Fibroblast of skin of left biceps (primary cell): ENCODE data around the gene MRGPRE.

ENCODE experiments used
- DNase-seq, 2 experiments: peaks; one replicate each; pipeline ENCODE4 v3.0.0-alpha.2; 2013; ENCODE audit warnings: low read depth in 2 of 2

MRGPRE gene

DNA sequence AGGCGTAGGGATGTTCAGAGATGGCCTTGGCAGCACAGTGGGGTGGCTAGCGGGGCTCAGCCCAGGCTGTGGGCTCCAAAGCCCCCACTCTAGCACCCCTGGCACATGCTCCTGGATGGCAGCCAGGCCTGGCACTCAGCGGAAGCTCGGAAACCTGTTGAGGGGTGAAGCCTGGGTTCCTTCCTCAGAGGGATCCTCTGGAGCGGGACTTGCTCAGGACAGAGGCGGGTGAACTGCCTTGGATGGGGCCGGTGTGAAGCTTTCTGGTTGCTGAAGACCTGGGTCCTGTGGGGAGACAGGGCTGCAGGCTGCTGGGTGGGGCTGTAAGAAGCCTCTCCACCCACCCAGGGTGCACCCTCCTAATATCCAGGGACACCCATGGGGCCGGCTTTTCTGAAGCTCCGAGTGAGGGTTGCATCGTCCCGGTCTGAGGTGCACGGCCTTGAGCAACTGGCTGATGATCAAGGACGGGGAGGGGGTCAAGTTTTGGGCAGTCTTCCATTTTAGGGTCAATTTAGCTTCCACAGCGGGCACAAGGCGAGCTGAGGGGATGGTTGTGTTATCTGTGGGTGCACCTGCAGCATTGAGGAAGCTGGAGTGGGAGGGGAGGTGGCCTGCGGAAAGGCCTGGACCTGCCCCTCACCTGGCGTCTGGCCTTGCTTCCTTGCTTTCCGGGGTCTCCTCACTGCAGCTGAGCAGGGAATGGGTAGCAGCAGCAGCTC is 5.2 kb downstream of the MRGPRE start:
- no peak for DNase-seq

DNA sequence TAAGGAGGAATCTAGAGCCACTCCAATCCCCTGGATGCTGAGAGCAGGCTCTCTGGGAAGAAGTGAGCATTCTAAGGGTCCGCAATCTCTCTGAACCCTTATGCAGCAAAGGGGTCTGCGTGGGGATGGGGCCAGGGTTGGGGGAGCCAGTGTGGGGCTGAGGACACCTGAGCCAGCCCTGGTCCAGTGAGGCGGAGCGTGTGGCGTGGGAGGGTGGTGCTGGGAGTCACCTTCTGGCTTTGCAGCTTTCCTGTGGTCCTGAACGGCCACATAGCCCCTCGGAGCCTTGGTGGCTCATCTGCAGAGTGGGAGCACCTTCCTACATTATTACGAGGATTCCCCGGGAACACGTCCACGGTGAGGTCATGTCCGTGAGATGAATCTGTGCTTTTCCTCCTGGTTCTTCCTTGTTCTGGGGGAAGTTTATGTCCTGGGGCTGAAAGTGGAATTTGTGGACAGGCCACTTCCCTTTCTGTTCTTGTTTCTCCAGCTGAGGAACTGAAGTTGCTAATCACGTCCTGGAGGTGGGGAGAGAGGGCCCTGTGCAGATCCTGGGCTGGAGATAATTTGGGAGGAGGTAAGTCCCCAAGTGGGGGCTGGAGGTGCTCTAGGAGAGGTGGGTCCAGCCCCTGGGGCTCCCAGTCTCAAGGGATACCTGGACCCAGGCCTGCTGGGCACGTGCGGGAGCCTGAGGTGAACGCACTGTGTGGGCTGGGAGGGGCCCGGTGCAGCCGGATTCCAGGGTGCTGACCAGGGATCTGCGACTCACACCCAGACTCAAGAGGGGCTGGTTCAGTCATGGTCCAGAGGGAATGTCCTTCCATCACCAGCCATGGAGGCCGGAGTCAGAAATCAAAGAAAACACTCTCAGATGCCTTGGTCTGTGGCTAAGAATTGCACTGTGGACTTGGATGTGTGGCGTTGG is 6.1 kb downstream of the MRGPRE start:
- DNase-seq: no peak

DNA sequence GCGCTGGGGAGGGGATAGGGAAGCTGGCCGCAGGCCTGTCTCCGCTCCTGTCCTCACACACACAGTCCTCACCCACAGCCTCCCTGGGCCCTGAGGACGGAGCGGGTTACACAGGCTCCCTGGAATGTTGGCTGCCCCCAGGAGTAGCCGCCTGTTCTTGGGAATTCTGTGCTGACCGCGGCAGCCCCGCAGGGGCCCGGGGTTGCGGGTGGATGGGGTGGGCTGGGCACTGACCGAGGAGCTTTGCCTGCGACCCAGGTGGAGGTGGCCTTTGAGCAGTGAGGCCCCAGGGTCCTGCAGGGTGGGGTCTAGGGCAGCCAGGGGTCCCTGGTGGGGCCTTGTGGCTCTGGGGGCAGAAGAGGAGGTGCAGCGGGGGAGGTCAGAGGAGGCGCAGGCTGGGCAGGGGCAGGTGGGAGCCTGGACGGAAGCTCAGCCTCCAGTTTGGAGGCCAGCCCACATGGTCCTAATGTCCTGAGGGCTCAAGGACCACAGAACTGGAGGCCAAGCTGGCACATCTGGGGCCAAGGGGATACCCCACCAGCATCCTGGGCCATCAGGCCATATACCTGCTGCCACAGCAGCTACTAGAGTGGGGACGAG is 7.0 kb downstream of the MRGPRE start:
- no peak for DNase-seq

DNA sequence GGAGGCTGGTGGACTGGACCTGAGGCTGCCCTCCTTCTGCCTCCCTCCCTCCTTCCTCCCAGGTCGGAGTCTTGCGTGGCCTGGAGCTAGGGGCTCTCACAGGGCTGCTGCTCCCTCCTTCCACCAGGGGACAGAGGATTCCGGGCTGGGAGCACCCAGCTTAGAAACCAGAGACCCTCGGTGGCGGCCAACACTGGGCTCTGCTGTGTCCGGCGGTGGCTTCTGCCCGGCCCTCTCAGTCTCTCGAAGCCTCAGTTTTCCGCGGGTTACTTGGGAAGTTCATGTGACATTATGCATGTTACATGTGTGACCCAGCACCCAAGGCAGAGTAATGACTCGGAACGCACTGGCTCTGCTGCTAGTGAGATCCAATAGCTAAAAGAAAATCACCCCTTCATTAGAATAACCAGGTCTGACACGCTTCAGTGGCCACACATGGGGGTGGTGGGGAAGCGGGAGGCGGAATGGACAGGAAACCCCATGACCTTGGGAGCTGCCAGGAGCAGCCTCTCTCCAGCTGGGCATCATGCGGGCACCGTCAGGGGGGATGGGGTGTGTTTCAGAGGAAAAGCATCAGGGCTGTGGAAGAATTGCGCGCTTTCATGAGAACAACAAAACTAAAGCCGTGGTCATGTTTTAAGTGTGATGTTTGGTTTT is 7.7 kb downstream of the MRGPRE start:
- no peak for DNase-seq

DNA sequence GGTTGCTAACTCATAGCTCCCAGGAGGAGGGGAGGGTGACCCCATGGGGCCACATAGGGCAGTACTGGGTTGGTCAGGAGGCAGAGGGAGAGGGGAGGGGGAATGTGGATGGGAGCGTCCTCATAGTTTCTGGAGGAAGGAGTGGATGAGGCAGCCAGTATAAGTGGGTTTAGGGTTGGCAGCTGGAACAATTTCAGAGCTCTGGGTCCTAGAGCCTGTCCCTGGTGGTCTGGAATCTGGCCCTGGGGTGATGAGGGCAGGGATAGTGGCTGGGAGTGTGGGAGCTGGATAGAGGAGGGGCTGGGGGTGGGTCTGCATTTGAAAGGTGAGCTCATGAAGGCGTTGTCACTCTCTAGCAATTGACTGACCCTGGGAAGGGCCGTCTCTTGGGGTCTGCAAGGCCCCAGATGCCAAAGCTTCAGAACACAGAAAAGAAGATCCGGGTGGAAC is 8.3 kb downstream of the MRGPRE start:
- DNase-seq: no peak

DNA sequence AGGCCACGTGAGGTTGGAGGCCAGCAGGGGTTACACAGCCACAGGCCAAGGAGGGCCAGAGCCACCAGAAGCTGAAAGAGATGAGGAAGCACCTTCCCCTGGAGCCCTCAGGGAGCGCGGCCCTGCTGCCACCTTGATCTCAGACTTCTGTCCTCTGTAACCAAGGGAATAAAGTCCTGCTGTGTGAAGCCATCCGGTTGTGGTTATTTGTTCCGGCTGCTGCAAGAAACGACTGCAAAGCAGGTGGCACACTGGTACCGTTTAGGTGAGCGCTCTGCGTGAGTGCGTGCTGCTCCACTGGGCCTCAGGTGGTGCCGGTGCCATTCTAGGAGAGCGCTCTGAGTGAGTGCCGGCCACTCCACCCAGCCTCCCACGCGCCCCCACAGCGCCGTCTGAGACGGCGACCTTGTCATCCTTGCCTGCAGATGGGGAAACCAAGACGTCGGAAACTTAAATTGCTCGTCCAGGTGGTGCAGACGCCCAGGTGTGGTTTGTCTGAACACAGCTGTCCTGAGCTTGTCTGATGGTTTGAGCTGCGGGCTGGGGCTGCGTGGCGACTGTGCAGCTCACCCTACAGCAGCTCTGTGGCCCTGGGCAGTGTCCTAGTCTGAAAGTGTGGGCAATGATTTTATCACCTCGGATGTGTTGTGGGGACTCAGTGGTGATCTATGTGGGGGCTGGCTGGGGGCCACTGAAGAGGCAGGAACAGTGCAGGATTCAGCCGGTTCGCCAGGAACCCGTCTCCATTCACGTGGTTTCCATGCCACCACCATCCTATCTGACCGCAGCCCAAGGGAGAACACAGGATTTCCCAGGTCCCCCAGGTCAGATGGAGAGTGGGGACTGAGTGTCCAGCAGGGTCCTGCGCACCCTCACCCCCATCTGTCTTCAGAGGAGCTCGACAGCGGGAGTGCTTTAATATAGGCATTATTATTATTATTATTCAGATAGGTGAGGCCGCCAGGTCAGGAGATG is 9.0 kb downstream of the MRGPRE start:
- DNase-seq: no peak

DNA sequence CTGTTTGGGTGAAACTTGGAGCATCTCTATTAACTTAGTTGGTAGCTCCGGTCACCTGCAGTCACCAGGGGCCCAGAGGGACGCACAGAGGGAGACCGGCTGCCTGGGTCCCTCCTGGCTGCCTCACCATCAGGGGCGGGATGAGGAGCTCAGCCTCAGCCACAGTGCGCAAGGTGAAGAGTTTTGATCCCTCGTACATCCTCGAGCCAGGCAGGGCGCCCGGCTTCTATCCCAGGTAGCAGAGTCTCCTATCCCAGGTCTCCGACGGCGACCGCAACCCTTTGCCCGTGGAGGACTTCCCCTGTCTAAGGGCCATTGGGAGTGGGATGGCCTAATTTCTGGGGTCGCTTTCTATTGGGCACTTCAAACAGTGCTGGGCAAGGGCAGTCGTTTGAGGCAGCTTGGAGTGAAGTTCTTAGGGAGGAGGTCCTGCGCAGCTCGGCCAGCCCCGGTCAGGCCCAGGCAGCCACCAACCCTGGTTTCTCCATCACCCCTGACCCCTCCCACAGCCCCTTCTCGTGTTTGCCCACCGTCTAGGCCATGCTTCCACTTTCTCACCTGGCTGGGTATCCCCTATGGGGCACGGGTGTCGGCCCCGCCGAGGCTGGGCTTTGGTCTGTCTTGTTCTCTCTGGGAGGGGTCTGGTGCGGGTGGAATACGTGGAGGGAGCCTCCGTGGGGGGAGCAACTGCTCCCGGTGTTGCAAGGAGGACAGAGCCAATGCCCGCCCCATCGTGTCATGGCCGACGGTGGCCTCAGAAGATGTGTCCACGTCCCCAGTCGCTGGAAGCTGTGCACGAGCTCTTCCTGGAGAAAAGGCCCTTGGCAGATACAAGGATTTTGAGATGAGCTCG is 10.0 kb downstream of the MRGPRE start:
- DNase-seq: no peak

DNA sequence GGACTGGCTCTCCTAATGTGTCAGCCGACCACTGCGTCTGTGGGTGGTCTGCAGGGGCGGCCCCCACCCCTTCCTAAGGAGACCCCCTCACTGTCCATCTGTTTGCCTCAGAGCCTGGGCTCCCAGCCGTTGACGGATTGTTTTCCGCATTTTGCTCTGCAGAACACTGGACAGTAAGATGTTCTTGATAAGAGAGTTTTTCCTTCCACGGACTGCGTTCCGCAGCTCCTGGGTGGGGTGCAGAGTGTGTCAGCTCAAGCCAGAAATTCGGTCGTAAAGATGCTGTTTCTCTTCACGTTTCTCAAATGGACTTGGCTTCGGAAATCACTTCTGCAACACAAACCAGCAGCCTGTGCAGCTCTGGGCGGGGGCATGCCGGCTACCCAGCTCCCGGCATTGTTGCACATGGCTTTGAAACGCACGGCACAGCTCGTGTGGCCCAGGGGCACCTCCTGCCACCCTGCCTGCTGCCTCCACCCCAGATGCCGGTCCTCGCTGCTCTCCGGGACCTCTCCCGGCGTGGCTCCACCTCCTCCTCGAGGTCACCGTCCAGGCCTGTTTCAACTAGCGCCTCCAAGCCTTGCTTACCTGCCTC is 10.7 kb downstream of the MRGPRE start:
- DNase-seq: no peak

DNA sequence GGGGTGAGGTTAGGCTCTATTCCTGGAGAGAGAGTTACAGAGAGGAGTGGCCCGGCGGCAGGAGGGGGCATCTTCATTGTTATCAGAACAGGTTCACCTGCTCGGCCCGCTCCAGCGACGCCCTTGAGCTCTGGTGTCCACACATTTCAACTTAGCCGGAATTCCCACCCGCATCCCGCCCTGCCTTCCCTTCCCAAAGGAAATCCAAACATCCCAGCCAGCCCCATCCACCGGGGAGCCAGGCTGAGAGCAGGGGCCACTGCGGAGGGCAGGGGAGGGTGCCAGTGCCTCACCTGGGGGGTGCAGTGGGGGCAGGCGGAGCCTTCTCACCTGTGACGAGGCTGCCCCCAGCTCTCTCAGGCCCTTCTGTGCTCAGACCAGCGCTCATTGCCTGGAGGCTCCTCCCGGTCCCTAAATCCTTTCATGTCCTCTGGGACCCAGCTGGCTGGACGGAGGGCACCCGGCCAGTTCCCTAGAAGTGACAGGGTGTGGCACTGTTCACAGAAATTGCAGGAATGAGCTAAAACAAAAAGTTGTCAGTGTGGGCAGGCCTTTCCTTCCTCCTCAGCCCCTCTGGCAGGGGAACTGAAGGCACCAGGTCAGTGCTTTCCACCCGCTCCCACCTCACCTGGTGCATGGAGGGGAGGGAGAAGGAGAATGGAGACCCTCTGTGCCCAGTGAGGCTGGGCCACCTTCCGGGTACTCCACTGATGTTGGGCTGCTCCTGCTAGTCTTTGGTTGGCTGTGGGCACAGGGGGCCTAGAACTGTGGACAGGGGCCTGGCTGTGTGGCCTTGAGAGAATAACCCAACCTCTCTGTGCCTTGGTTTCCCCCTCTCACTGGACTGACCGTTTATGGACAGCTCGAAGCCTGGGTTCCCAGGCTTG is 11.5 kb downstream of the MRGPRE start:
- no peak for DNase-seq

DNA sequence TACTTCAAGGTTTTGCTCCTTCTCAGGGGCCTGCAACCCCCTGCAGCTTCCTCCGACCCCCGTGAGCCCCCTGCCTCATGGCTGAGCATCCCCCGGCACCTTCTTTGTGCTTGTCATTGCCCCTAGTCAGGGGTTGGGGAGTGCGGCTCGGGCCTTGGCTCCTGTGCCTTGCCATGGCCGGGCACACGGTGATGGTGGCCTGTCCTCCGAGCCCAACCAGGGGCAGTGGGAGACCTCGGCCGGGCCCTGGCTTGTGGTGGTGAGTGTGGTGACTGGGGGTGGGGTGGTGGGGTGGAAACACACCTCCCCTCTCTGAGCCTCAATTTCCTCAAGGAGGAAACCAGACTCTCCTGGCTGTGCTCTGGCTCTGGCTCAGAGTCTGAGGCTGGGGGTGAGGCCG is 12.1 kb downstream of the MRGPRE start:
- DNase-seq: no peak

DNA sequence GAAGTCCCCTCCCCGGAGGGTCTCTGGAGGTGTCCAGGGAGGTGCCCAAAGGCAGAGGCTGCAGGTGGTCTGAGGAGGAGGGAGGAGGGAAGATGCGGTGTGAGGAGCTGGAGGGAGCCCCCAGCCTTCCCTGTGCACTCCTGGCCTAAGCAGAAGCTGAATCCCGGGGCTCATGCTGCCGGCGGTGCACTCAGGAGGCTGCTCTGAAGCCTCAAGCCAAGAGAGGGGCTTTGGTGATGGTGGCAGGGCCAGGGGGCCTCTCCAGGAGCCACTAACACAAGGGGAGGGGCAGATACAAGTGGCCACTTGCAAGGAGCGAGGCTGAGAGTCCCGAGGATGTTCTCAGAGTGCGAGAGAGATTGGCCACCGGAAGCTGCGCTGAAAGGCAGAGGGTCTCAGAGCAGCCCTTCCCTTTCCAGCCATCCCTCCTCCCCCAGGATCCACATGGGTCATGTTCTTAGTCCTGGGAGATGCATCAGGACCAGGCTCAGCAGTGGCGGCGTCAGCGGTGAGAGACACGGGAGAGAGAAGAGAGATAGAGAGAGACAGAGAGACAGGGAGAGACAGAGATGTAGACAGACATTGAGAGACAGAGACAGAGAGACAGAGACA is 12.8 kb downstream of the MRGPRE start:
- no peak for DNase-seq

DNA sequence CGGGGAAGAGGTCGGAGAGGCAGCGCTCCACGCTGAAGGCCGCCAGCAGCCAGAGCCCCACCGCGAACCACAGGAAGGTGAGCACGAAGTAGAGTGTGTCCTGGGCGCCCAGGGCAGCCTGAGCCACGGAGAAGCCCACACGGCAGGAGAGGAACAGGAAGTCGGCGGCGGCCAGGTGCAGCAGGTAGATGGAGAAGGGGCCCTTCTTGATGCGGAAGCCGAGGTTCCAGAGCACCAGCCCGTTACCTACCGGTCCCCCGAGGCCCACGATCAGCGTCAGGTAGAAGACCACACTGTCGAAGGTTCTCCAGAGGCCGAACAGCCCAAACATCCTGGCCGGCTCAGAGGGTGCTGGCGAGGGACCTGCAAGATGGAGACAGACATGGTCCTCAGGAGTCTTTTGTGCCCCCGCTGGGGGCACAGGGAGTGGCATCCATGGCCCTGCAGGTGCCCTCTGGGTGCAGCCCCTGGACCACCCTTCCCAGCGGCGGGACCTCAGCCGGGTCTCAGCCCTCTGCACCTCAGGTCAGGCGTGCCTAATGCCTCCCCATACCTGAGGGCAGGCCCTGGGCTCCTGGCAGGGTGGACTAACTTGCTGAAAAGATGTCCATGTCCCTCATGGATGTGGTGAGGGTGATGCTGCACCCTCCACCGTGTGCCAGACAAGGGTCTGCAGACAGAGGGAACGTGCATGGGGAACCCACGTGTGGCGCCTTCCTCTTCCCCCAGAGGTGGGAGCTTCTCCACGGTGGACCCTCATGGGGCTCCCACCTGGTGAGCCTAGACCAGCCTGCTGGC is 13.5 kb downstream of the MRGPRE start, which contains the start of gene MRGPRG:
MRGPRG (minus strand) TSS at position 331 of the 798 bp plus-strand sequence; CDS start at position 331, 0 bp downstream.
- DNase-seq: no peak

DNA sequence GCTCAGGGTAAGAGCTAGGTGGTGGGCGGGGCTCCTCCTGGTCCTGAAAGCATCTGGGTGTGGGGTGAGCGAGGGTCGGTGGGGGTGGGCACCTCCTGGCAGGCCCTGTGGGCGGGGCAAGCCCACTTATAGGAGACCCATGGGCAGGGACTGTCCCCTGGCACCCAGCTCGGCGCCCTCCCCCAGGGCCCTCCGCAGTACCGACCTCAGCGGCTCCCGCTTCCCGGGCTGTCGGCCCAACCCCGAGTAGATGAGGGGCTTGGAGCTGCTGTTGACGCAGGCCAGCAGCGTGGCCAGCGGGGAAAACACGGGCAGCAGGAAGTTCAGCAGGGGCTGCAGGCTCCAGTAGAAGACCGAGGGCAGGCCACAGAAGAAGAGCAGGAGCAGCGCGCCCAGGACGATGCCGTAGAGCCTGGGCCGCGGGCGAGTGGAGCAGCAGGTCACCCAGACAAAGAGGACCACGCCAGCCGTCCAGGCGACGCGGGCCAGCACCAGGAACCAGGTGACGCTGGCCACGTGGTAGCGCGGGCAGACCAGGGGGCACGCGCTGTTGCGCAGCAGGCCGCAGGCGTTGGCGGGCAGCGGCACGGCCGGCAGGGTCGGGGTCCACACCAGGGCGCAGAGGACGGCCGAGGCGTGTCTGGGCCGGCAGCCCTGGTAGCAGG is 14.3 kb downstream of the MRGPRE start:
- no peak for DNase-seq

DNA sequence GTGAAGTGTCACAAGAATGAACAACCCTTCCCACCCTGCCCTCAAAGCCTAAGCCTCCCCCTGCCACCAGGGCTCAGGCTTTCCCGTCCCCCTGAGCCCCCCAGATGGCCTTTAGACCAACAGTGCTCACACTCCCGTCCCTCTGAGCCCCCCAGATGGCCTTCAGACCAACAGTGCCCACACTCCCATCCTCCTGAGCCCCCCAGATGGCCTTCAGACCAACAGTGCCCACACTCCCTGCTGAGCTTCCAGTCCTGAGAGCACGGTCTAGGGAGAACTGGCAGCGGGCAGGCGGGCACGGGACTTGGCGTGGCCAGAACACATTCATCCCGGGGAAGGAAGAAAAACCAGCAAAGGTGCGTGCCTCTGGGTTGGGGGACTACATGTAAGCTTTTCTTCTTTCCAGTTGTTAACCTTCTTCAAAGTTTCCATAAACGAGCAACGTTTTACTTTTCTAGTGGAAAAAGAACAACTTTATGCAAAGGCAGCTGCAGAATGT is 16.1 kb downstream of the MRGPRE start:
- DNase-seq: no peak

DNA sequence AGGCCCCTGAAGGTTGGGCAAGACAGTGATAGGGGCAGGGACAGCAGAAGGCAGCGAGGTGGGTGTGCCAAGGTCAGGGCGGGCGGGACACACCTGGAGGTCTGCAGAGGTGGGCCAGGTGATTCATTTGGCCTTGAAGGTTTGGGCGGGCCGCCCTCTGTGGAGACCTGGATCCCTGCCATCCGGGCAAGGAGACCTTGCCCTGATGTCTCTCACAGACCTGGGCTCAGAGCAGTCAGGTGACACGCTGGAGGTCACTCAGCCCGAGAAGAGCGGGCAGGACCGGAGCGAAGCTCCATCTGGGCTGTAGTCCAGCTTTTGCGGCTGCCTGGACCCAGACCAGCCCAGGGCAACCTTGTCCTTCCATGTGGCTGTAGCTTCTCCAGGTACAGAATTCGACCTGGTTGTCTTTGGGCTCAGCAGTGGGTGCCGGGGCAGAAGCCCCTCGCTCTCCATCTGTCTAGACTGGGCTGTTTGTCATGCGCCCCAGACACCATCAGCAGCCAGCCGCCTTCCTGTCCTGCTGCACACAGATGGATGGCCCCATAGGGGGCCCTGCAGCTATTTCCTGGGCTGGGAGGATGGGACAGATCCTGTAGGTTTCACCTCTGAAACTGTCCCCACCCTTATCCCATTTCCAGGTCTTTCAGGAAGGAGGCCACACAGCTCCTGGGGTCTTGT is 16.7 kb downstream of the MRGPRE start:
- no peak for DNase-seq

DNA sequence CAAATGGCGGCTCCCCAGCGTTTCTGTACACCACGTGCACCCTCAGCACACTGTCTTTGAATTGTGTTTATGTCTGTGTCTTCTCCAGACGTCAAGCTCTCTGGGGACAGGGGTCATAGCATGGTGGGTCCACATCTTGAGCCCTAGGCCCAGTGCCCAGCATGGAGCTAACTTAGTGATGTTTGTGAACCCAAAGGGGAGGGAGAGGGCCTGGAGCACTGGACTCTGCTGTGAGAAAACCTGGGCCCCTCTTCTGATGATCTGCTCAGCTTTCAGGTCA is 17.9 kb downstream of the MRGPRE start:
- no peak for DNase-seq
